Subcutaneous adipose tissue (tissue), 4 donors: ENCODE data around the gene C16orf92. TPM values are rescaled to one million over a fixed set of nuclear protein-coding genes. Genes with fewer than 3 reads are reported as not detected.

ENCODE experiments used
- CTCF ChIP-seq: fragments of 450-650 bp; IDR thresholded peaks from one replicate; pipeline ENCODE4 v1.5.1; 2016; ENCODE audit warnings: low read depth, mild to moderate bottlenecking, control low read depth, antibody characterized with exemption, moderate library complexity
- total RNA-seq, 4 donors: library from RNA; depleted of rRNA; stranded (reverse); fragments of >200 nt; gene quantifications; one replicate each; pipeline ENCODE4 v1.1.0, GENCODE V29; 2016

Gene C16orf92
- total RNA-seq, 4 donors from 2014 or later = not detected

- no peak for TF ChIP-seq CTCF
Measured at GRCh38 chr16:30069611-30070462, 46.8 kb downstream of the C16orf92 start.

- TF ChIP-seq CTCF = no peak
Measured at GRCh38 chr16:30070490-30070889, 47.5 kb downstream of the C16orf92 start.

Other genes with a start within 250 kb of the C16orf92 start
- gene ZG16, start 244.9 kb upstream of the C16orf92 start, total RNA-seq = under 1 TPM in 2 of 4 donors, not detected in 2; 0.17 to 0.75 TPM
- 10 to 100 TPM; 10.6 to 18.1 (median 16.5) TPM for gene KIF22, start 232.4 kb upstream of the C16orf92 start, total RNA-seq
- 10 to 100 TPM; 45.6 to 71.1 (median 62.7) TPM for gene MAZ, start 216.7 kb upstream of the C16orf92 start, total RNA-seq
- 1 to 10 TPM in 2 of 4 donors, under 1 TPM in 1, not detected in 1; 0.19 to 3.5 (median 2.9) TPM for gene PRRT2, start 211.0 kb upstream of the C16orf92 start, total RNA-seq
- 10 to 100 TPM; 13.5 to 23.6 (median 19.2) TPM for gene PAGR1, start 207.0 kb upstream of the C16orf92 start, total RNA-seq
- gene MVP, start 202.7 kb upstream of the C16orf92 start, total RNA-seq = 100 to 1,000 TPM in 2 of 4 donors, 10 to 100 TPM in 2; 47.1 to 119 (median 103) TPM
- gene CDIPT, start 160.0 kb upstream of the C16orf92 start, total RNA-seq = 100 to 1,000 TPM in 1 of 4 donors, 10 to 100 TPM in 3; 57.7 to 107 (median 94.7) TPM
- 1 to 10 TPM in 1 of 4 donors, under 1 TPM in 2, not detected in 1; 0.66 to 5.6 (median 0.75) TPM for gene SEZ6L2, start 123.6 kb upstream of the C16orf92 start, total RNA-seq
- gene ASPHD1, start 122.7 kb upstream of the C16orf92 start, total RNA-seq = 1 to 10 TPM in 1 of 4 donors, under 1 TPM in 2, not detected in 1; 0.44 to 3.7 (median 0.57) TPM
- 10 to 100 TPM in 3 of 4 donors, 1 to 10 TPM in 1; 5.4 to 26.2 (median 23.3) TPM for gene KCTD13, start 97.0 kb upstream of the C16orf92 start, total RNA-seq
- gene TMEM219, start 61.1 kb upstream of the C16orf92 start, total RNA-seq = 100 to 1,000 TPM in 3 of 4 donors, 10 to 100 TPM in 1; 53.8 to 149 (median 120) TPM
- 10 to 100 TPM; 25.7 to 87.0 (median 31.4) TPM for gene TAOK2, start 49.3 kb upstream of the C16orf92 start, total RNA-seq
- gene HIRIP3, start 27.6 kb upstream of the C16orf92 start, total RNA-seq = 10 to 100 TPM; 11.9 to 15.3 (median 14.2) TPM
- 10 to 100 TPM in 3 of 4 donors, 1 to 10 TPM in 1; 8.5 to 45.0 (median 24.3) TPM for gene INO80E, start 27.0 kb upstream of the C16orf92 start, total RNA-seq
- gene DOC2A, start 12.2 kb upstream of the C16orf92 start, total RNA-seq = under 1 TPM in 2 of 4 donors, not detected in 2; 0.66 to 0.85 TPM
- gene TLCD3B, start 8.1 kb downstream of the C16orf92 start, total RNA-seq = not detected
- gene ALDOA, start 42.6 kb downstream of the C16orf92 start, total RNA-seq = 100 to 1,000 TPM; 526 to 986 (median 599) TPM
- 10 to 100 TPM; 38.2 to 46.6 (median 43.6) TPM for gene PPP4C, start 52.8 kb downstream of the C16orf92 start, total RNA-seq
- gene TBX6, start 68.7 kb downstream of the C16orf92 start, total RNA-seq = 1 to 10 TPM in 1 of 4 donors, under 1 TPM in 2, not detected in 1; 0.38 to 1.2 (median 0.44) TPM
- 100 to 1,000 TPM in 2 of 4 donors, 10 to 100 TPM in 2; 54.8 to 105 (median 96.5) TPM for gene YPEL3, start 73.0 kb downstream of the C16orf92 start, total RNA-seq
- gene GDPD3, start 90.3 kb downstream of the C16orf92 start, total RNA-seq = 1 to 10 TPM; 2.5 to 3.6 (median 2.8) TPM
- 10 to 100 TPM; 55.0 to 81.6 (median 76.9) TPM for gene MAPK3, start 100.0 kb downstream of the C16orf92 start, total RNA-seq
- gene CORO1A, start 160.4 kb downstream of the C16orf92 start, total RNA-seq = 10 to 100 TPM; 17.5 to 72.6 (median 40.5) TPM
- gene BOLA2B, start 170.5 kb downstream of the C16orf92 start, total RNA-seq = 100 to 1,000 TPM; 150 to 399 (median 240) TPM
- gene SLX1A, start 170.7 kb downstream of the C16orf92 start, total RNA-seq = 10 to 100 TPM; 16.6 to 68.9 (median 29.6) TPM
- 10 to 100 TPM in 2 of 4 donors, 1 to 10 TPM in 2; 5.1 to 22.5 (median 14.6) TPM for gene SULT1A3, start 176.1 kb downstream of the C16orf92 start, total RNA-seq
- 10 to 100 TPM in 1 of 4 donors, 1 to 10 TPM in 3; 2.4 to 10.9 (median 5.7) TPM for gene NPIPB13, start 225.3 kb downstream of the C16orf92 start, total RNA-seq